Left lung (tissue), 10 donors: Measurements from ENCODE around the gene LENG9. TPM values are rescaled to one million over a fixed set of nuclear protein-coding genes. Genes with fewer than 3 reads are reported as not detected.
A peak's percentile ranks its signal among the peaks of the same experiment; 100 is the strongest.
"Not testable (repeated sequence)": the region's sequence is repeated elsewhere in the genome, so short reads cannot be mapped to it uniquely, and the experiment has no call there.

Experiments used
- ATAC-seq: fragments of 200-7000 bp; cut with Tn5 transposase; one replicate; pipeline ENCODE4 v1.9.1; 2020; ENCODE audit warnings: moderate library complexity
- DNase-seq, 4 donors: peaks; one replicate each; pipeline ENCODE4 v3.0.0-alpha.2; 2013 to 2020
- H3K27ac ChIP-seq, 2 donors: fragments of 200-600 bp; sonication (generic) in 1 of 2; one replicate each; pipeline versions ENCODE4 v1.5.0 to v1.8.0; 2020 to 2021
- H3K27me3 ChIP-seq, 2 donors: fragments of 200-600 bp; sonication (generic) in 1 of 2; one replicate each; pipeline versions ENCODE4 v1.5.0 to v1.8.0; 2020 to 2021
- H3K36me3 ChIP-seq, 2 donors: fragments of 200-600 bp; sonication (generic) in 1 of 2; one replicate each; pipeline versions ENCODE4 v1.5.0 to v1.8.0; 2020 to 2021
- H3K4me1 ChIP-seq, 2 donors: fragments of 200-600 bp; one replicate each; pipeline ENCODE4 v1.8.0; 2021
- H3K4me3 ChIP-seq, 2 donors: fragments of 200-600 bp; sonication (generic) in 1 of 2; one replicate each; pipeline versions ENCODE4 v1.5.0 to v1.8.0; 2020 to 2021; ENCODE audit warnings: mild to moderate bottlenecking in 1 of 2
- H3K9me3 ChIP-seq, 2 donors: fragments of 200-600 bp; sonication (generic) in 1 of 2; one replicate each; pipeline versions ENCODE4 v1.5.0 to v1.8.0; 2020 to 2021
- CTCF ChIP-seq, 2 donors: fragments of 200-600 bp; sonication (generic) in 1 of 2; IDR thresholded peaks; one replicate each; pipeline versions ENCODE4 v1.5.0 to v1.8.0; 2021; ENCODE audit warnings: antibody characterized with exemption in 2 of 2
- intact Hi-C, 2 donors: fragments of 100-400 bp; cut with DNase I; formaldehyde crosslinking; loops; one replicate each; pipeline versions ENCODE4 v1.11.2 to v1.14.2; 2022
- polyA plus RNA-seq, 6 donors: library from polyadenylated mRNA; unstranded; fragments of 120-200 nt; gene quantifications; one replicate each; pipeline ENCODE4 v1.2.1, GENCODE V29; 2013; ENCODE audit not compliant: insufficient read length in 6 of 6
- total RNA-seq, 2 donors: library from RNA; stranded (reverse); fragmentation: NEBNext Ultra II Directional; extraction: Animal tissue kit (Norgen Biotek cat#: 25700); gene quantifications; one replicate each; pipeline ENCODE4 v1.2.1, GENCODE V29; 2021
- donor health status: DM: no; HTN: yes; CAD: no.
- donor health status: DM: no; HTN: no; CAD: no.

Gene LENG9
- total and polyA plus RNA-seq, 8 donors = 3.2 to 8.8 (median 4.9) TPM

GRCh38 chr19:54470276-54470887 lies 6.8 kb upstream of the LENG9 start:
- H3K4me1 ChIP-seq = peaks cover 19 to 28% of the 10 kb centered on the region in 2 donors
- TF ChIP-seq CTCF (IDR thresholded peaks at IDR 0.05) = no peak
- DNase-seq (no peak), ATAC-seq (no peak)
- intact Hi-C loops = no loop called here
- H3K27me3 ChIP-seq = peaks cover 6 to 71% of the 10 kb centered on the region in 2 donors
- no peaks in the 10 kb centered on the region for H3K9me3 ChIP-seq
- H3K36me3 ChIP-seq = no peaks in the 10 kb centered on the region
- peak overlapping the region; percentile 65 to 77 for H3K27ac ChIP-seq
- H3K4me3 ChIP-seq = no peak overlapping the region

GRCh38 chr19:54469496-54469934 lies 5.9 kb upstream of the LENG9 start:
- Histone ChIP-seq H3K27ac (peak overlapping the region in 1 of 2 donors; percentile 64), H3K4me1 (peaks cover 19 to 28% of the 10 kb centered on the region in 2 donors), H3K9me3 (no peaks in the 10 kb centered on the region), H3K4me3 (no peak overlapping the region), H3K27me3 (peaks cover 6 to 64% of the 10 kb centered on the region in 2 donors), H3K36me3 (no peaks in the 10 kb centered on the region)
- no peak for TF ChIP-seq CTCF (IDR thresholded peaks at IDR 0.05)
- intact Hi-C loops = no loop called here
- ATAC-seq (no peak), DNase-seq (no peak)

- Histone ChIP-seq H3K36me3 (peaks cover 0 to 14% of the 10 kb centered on the region in 2 donors), H3K4me1 (peaks cover 31% of the 10 kb centered on the region in 2 donors), H3K27me3 (peaks cover 6 to 39% of the 10 kb centered on the region in 2 donors)
- DNase-seq, ATAC-seq, H3K27ac ChIP-seq, intact Hi-C loops, H3K9me3 ChIP-seq, H3K4me3 ChIP-seq: not testable (repeated sequence)
Observed at GRCh38 chr19:54466110-54466480, 2.5 kb upstream of the LENG9 start.

GRCh38 chr19:54465426-54466109 lies 2.0 kb upstream of the LENG9 start:
- Histone ChIP-seq H3K36me3 (peaks cover 0 to 19% of the 10 kb centered on the region in 2 donors), H3K4me3 (peak overlapping the region in 1 of 2 donors; percentile 67), H3K27me3 (peaks cover 2 to 34% of the 10 kb centered on the region in 2 donors), H3K4me1 (peaks cover 26 to 31% of the 10 kb centered on the region in 2 donors), H3K27ac (no peak overlapping the region), H3K9me3 (no peaks in the 10 kb centered on the region)
- intact Hi-C loops = no loop called here
- ATAC-seq (no peak), DNase-seq (peak in 1 of 4 donors; percentile 83)
- TF ChIP-seq CTCF (IDR thresholded peaks at IDR 0.05) = no peak

- H3K27me3 ChIP-seq = peaks cover 0 to 26% of the 10 kb centered on the region in 2 donors
- ATAC-seq (peak; percentile 75), DNase-seq (peak in 3 of 4 donors; percentile 88 to 98 (median 91))
- TF ChIP-seq CTCF (IDR thresholded peaks at IDR 0.05) = peak in 1 of 2 donors; percentile 22
- H3K4me1 ChIP-seq = peaks cover 22 to 31% of the 10 kb centered on the region in 2 donors
- peaks cover 0 to 27% of the 10 kb centered on the region in 2 donors for H3K36me3 ChIP-seq
- H3K9me3 ChIP-seq = no peaks in the 10 kb centered on the region
- peak overlapping the region; percentile 41 to 67 for H3K4me3 ChIP-seq
- peak overlapping the region; percentile 97 for H3K27ac ChIP-seq
- intact Hi-C loops = no loop called here
Observed at GRCh38 chr19:54464630-54465425, 1.2 kb upstream of the LENG9 start.
